Measurements from ENCODE around the gene PTPN6. TPM values are rescaled to one million over a fixed set of nuclear protein-coding genes. Genes with fewer than 3 reads are reported as not detected.

PTPN6 gene
- total RNA-seq, 1 donor from 2014 or later, result 0.13 TPM

- no peak for DNase-seq (ENCODE audit: low read depth, low spot score)
Observed at GRCh38 chr12:6968426-6968825, 17.3 kb downstream of the PTPN6 start.

GRCh38 chr12:6970096-6970527, 19.0 kb downstream of the PTPN6 start:
- DNase-seq (ENCODE audit: low read depth, low spot score), result no peak

- no peak for DNase-seq (ENCODE audit: low read depth, low spot score)
Observed at GRCh38 chr12:6974180-6974579, 23.0 kb downstream of the PTPN6 start.

GRCh38 chr12:6975297-6976032, 24.3 kb downstream of the PTPN6 start:
- DNase-seq (ENCODE audit: low read depth, low spot score), result no peak

- DNase-seq (ENCODE audit: low read depth, low spot score), result no peak
Observed at GRCh38 chr12:6977653-6978052, 26.5 kb downstream of the PTPN6 start.

GRCh38 chr12:6978188-6978587, 27.0 kb downstream of the PTPN6 start:
- DNase-seq (ENCODE audit: low read depth, low spot score), result no peak

GRCh38 chr12:6978611-6979011, 27.5 kb downstream of the PTPN6 start:
- no peak for DNase-seq (ENCODE audit: low read depth, low spot score)

- no peak for DNase-seq (ENCODE audit: low read depth, low spot score)
Observed at GRCh38 chr12:6979021-6979420, 27.9 kb downstream of the PTPN6 start.

GRCh38 chr12:6979453-6979852, 28.3 kb downstream of the PTPN6 start:
- no peak for DNase-seq (ENCODE audit: low read depth, low spot score)

GRCh38 chr12:6980075-6980474, 28.9 kb downstream of the PTPN6 start:
- no peak for DNase-seq (ENCODE audit: low read depth, low spot score)

- DNase-seq (ENCODE audit: low read depth, low spot score), result no peak
Observed at GRCh38 chr12:6980740-6981139, 29.6 kb downstream of the PTPN6 start.

- DNase-seq (ENCODE audit: low read depth, low spot score), result no peak
Observed at GRCh38 chr12:6981152-6982052, 30.2 kb downstream of the PTPN6 start.

GRCh38 chr12:6982532-6982931, 31.4 kb downstream of the PTPN6 start:
- DNase-seq (ENCODE audit: low read depth, low spot score), result no peak

GRCh38 chr12:6987956-6988553, 36.9 kb downstream of the PTPN6 start:
- no peak for DNase-seq (ENCODE audit: low read depth, low spot score)

- DNase-seq (ENCODE audit: low read depth, low spot score), result no peak
Observed at GRCh38 chr12:6996040-6996441, 44.9 kb downstream of the PTPN6 start.

GRCh38 chr12:6998715-6999451, 47.7 kb downstream of the PTPN6 start:
- DNase-seq (ENCODE audit: low read depth, low spot score), result no peak

- no peak for DNase-seq (ENCODE audit: low read depth, low spot score)
Observed at GRCh38 chr12:7001921-7002591, 50.9 kb downstream of the PTPN6 start.

- no peak for DNase-seq (ENCODE audit: low read depth, low spot score)
Observed at GRCh38 chr12:7004287-7004803, 53.2 kb downstream of the PTPN6 start.

GRCh38 chr12:7004840-7005239, 53.7 kb downstream of the PTPN6 start:
- DNase-seq (ENCODE audit: low read depth, low spot score), result no peak

- no peak for DNase-seq (ENCODE audit: low read depth, low spot score)
Observed at GRCh38 chr12:7005311-7005710, 54.2 kb downstream of the PTPN6 start.

GRCh38 chr12:7006639-7007038, 55.5 kb downstream of the PTPN6 start:
- no peak for DNase-seq (ENCODE audit: low read depth, low spot score)

Data from pulmonary artery endothelial cell (primary cell).